Breast epithelium (tissue), 4 donors: ENCODE measurements around the gene FGGY. TPM values are rescaled to one million over a fixed set of nuclear protein-coding genes. Genes with fewer than 3 reads are reported as not detected.

Source experiments
- DNase-seq, 2 donors: peaks; one replicate each; pipeline ENCODE4 v3.0.0-alpha.2; 2019; ENCODE audit warnings: low spot score in 2 of 2
- H3K27ac ChIP-seq, 2 donors: fragments of 200-600 bp; sonication (generic) in 1 of 2; one replicate each; pipeline ENCODE4 v1.5.1; 2016 to 2019; ENCODE audit warnings: mild to moderate bottlenecking in 1 of 2
- H3K27me3 ChIP-seq, 2 donors: fragments of 200-600 bp; sonication (generic) in 1 of 2; one replicate each; pipeline versions ENCODE4 v1.5.1 to v1.6.0; 2017 to 2019; ENCODE audit warnings: control low read depth in 1 of 2, mild to moderate bottlenecking in 1 of 2
- H3K36me3 ChIP-seq: fragments of 200-600 bp; one replicate; pipeline ENCODE4 v1.5.1; 2019
- H3K4me1 ChIP-seq, 2 donors: fragments of 200-600 bp; sonication (generic); one replicate each; pipeline ENCODE4 v1.5.1; 2016 to 2019; ENCODE audit warnings: control low read depth in 1 of 2
- H3K4me3 ChIP-seq, 3 donors: fragments of 200-600 bp; sonication (generic); 1 replicate in 2 of 3; 2 replicates in 1 of 3; pipeline ENCODE4 v1.5.1; 2016 to 2019; ENCODE audit warnings: mild to moderate bottlenecking in 3 of 3, moderate library complexity in 2 of 3
- H3K9me3 ChIP-seq, 2 donors: fragments of 200-600 bp; sonication (generic) in 1 of 2; one replicate each; pipeline ENCODE4 v1.5.1; 2016 to 2019; ENCODE audit warnings: control low read depth in 1 of 2
- CTCF ChIP-seq, 3 donors: fragments of 450-650 bp; IDR thresholded peaks; one replicate each; pipeline ENCODE4 v1.5.1; 2016 to 2017; ENCODE audit warnings: antibody characterized with exemption in 3 of 3, mild to moderate bottlenecking in 3 of 3, moderate library complexity in 3 of 3
- POLR2A ChIP-seq: fragments of 450-650 bp; IDR thresholded peaks from one replicate; pipeline ENCODE4 v1.6.1; 2016; ENCODE audit warnings: antibody characterized with exemption, mild to moderate bottlenecking, moderate library complexity
- POLR2AphosphoS5 ChIP-seq, 3 donors: sonication (generic); formaldehyde crosslinking; IDR thresholded peaks; one replicate each; pipeline ENCODE4 v1.6.1; 2017; ENCODE audit warnings: antibody characterized with exemption in 3 of 3
- intact Hi-C: fragments of 100-400 bp; cut with DNase I; formaldehyde crosslinking; loops from one replicate; pipeline ENCODE4 v1.15.1; 2023; ENCODE audit warnings: low total_unique reads
- total RNA-seq, 3 donors: library from RNA; depleted of rRNA; stranded (reverse); fragments of >200 nt; gene quantifications; one replicate each; pipeline ENCODE4 v1.1.0, GENCODE V29; 2016

FGGY gene
- total RNA-seq, 3 donors from 2014 or later, result 16.2 to 50.3 (median 29.2) TPM

GRCh38 chr1:59690171-59690930 lies 393.5 kb downstream of the FGGY start:
- Histone ChIP-seq H3K36me3 (no peaks in the 10 kb centered on the region), H3K4me3 (no peak overlapping the region), H3K27ac (peak overlapping the region; percentile 30 to 34), H3K9me3 (no peaks in the 10 kb centered on the region), H3K27me3 (no peaks in the 10 kb centered on the region), H3K4me1 (no peaks in the 10 kb centered on the region)
- TF ChIP-seq CTCF (IDR thresholded peaks at IDR 0.05) (no peak), POLR2AphosphoS5 (IDR thresholded peaks at IDR 0.05) (no peak), POLR2A (no peak)
- no peak for DNase-seq
- intact Hi-C loops, result no loop called here

DNA sequence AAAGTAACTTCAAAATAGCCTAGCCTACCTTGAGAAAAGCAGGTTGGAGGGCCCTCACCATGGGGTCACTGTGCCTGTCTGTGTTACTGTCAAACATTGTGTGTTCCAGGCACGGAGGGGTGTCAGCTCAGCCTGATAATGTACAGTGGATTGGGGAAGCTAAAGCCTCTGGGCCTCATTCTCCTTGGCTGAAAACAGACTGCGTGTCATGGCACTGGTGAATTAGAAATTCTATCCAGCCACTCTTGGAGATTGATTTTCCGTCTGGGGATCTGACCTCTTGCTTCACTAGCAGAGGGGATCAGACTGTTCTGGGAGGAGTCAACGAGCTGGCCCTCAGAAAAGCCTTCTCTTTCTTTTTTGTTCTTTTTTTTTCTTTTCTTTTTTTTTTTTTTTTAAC lies 394.4 kb downstream of the FGGY start:
- Histone ChIP-seq H3K9me3 (no peaks in the 10 kb centered on the region), H3K27ac (peak overlapping the region; percentile 34 to 58), H3K4me3 (no peak overlapping the region), H3K4me1 (no peaks in the 10 kb centered on the region), H3K36me3 (no peaks in the 10 kb centered on the region), H3K27me3 (no peaks in the 10 kb centered on the region)
- TF ChIP-seq CTCF (IDR thresholded peaks at IDR 0.05), result no peak
- TF ChIP-seq POLR2AphosphoS5 (IDR thresholded peaks at IDR 0.05), result peak in 1 of 3 donors; percentile 80
- intact Hi-C loops, result no loop called here
- DNase-seq, result no peak

GRCh38 chr1:59692591-59692990 lies 395.7 kb downstream of the FGGY start:
- peak in 1 of 3 donors; percentile 51 for TF ChIP-seq POLR2AphosphoS5 (IDR thresholded peaks at IDR 0.05)
- no peak for TF ChIP-seq CTCF (IDR thresholded peaks at IDR 0.05)
- no peak for TF ChIP-seq POLR2A
- DNase-seq, result no peak
- H3K36me3 ChIP-seq, result no peaks in the 10 kb centered on the region
- H3K27ac ChIP-seq, result peak overlapping the region in 1 of 2 donors; percentile 12
- H3K4me3 ChIP-seq, result no peak overlapping the region
- H3K9me3 ChIP-seq, result no peaks in the 10 kb centered on the region
- H3K27me3 ChIP-seq, result no peaks in the 10 kb centered on the region
- H3K4me1 ChIP-seq, result no peaks in the 10 kb centered on the region
- intact Hi-C loops, result no loop called here

DNA sequence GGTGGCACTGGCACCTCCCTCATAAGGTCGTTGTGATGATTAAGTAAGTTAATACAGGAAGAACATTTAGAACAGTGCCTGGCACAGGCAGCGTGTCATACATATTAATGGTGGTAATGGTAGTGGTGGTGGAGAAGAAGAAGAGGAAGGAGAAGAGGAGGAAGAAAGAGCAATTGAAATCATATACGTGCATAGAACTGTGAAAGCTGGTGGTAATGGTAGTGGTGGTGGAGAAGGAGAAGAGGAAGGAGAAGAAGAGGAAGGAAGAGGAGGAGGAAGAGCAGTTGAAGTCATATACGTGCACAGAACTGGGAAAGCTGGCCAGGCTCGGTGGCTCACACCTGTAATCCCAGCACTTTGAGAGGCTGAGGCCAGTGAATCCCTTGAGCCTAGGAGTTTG lies 396.5 kb downstream of the FGGY start:
- intact Hi-C loops, result no loop called here
- H3K4me1 ChIP-seq, result no peaks in the 10 kb centered on the region

More for the DNA sequence above, 396.5 kb downstream of the FGGY start:
- no peaks in the 10 kb centered on the region for H3K9me3 ChIP-seq
- no peak overlapping the region for H3K4me3 ChIP-seq
- DNase-seq, result no peak
- H3K27ac ChIP-seq, result peak overlapping the region in 1 of 2 donors; percentile 12
- no peaks in the 10 kb centered on the region for H3K36me3 ChIP-seq
- H3K27me3 ChIP-seq, result no peaks in the 10 kb centered on the region
- TF ChIP-seq POLR2A (no peak), CTCF (IDR thresholded peaks at IDR 0.05) (no peak), POLR2AphosphoS5 (IDR thresholded peaks at IDR 0.05) (no peak)
